GM12864 (cell line): ENCODE results near the gene SUSD4.

Experiments
- DNase-seq: peaks from one replicate; pipeline ENCODE4 v3.0.0-alpha.2; 2011; ENCODE audit warnings: low read depth
- H3K4me3 ChIP-seq: 2 replicates; pipeline ENCODE4 v1.5.1; 2011; ENCODE audit warnings: mild to moderate bottlenecking, low read depth, low read length, control low read depth
- TF ChIP-seq, protein P1 (sequence below): IDR thresholded peaks from 2 replicates; pipeline ENCODE4 v1.5.1; 2011; ENCODE audit warnings: low read depth, mild to moderate bottlenecking, moderate library complexity, low read length, control low read depth, inconsistent platforms; ENCODE audit errors: missing control alignments

SUSD4 gene

GRCh38 chr1:223175032-223175431 is 188.9 kb downstream of the SUSD4 start:
- H3K4me3 ChIP-seq: no peak overlapping the region
- TF ChIP-seq, protein P1, sequence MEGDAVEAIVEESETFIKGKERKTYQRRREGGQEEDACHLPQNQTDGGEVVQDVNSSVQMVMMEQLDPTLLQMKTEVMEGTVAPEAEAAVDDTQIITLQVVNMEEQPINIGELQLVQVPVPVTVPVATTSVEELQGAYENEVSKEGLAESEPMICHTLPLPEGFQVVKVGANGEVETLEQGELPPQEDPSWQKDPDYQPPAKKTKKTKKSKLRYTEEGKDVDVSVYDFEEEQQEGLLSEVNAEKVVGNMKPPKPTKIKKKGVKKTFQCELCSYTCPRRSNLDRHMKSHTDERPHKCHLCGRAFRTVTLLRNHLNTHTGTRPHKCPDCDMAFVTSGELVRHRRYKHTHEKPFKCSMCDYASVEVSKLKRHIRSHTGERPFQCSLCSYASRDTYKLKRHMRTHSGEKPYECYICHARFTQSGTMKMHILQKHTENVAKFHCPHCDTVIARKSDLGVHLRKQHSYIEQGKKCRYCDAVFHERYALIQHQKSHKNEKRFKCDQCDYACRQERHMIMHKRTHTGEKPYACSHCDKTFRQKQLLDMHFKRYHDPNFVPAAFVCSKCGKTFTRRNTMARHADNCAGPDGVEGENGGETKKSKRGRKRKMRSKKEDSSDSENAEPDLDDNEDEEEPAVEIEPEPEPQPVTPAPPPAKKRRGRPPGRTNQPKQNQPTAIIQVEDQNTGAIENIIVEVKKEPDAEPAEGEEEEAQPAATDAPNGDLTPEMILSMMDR: no peak
- no peak for DNase-seq
